ENCODE data around the gene HDAC6.
"Not testable (repeated sequence)": the region's sequence is repeated elsewhere in the genome, so short reads cannot be mapped to it uniquely, and the experiment has no call there.

The HDAC6 gene

DNA sequence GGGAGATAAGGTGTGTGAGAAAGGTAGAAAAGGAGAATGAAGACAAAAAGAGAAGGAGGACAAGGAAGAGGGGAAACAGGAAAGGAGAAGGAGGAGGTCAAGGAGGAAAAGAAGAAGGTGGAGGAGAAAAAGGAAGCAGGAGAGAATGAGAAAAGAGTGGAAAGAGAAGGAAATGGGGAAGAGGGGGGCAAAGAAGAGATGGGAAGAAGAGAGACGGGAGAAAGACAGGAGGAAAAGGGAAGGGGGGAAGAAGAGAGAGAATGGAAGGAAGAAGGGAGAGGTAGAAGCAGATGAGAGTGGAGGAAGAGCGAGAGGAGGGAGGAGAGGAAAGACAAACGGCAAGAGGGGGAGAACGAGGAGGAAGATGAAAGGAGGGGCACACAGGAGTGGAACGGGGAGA lies 11.4 kb upstream of the HDAC6 start:
- DNase-seq: no peak

GRCh38 chrX:48791063-48791820 lies 10.6 kb upstream of the HDAC6 start:
- DNase-seq: no peak

GRCh38 chrX:48792219-48792618 lies 9.6 kb upstream of the HDAC6 start:
- no peak for DNase-seq

GRCh38 chrX:48793935-48794334 lies 7.9 kb upstream of the HDAC6 start:
- DNase-seq: no peak

GRCh38 chrX:48794340-48794910 lies 7.4 kb upstream of the HDAC6 start:
- DNase-seq: no peak

- DNase-seq: no peak
Measured at GRCh38 chrX:48794911-48795515, 6.9 kb upstream of the HDAC6 start.

GRCh38 chrX:48798318-48798717 lies 3.5 kb upstream of the HDAC6 start:
- no peak for DNase-seq

- DNase-seq: no peak
Measured at GRCh38 chrX:48800574-48801279, 1.1 kb upstream of the HDAC6 start.

- peak; percentile 76 to 77 for DNase-seq
Measured at GRCh38 chrX:48802089-48802904, 430 bp downstream of the HDAC6 start.

DNA sequence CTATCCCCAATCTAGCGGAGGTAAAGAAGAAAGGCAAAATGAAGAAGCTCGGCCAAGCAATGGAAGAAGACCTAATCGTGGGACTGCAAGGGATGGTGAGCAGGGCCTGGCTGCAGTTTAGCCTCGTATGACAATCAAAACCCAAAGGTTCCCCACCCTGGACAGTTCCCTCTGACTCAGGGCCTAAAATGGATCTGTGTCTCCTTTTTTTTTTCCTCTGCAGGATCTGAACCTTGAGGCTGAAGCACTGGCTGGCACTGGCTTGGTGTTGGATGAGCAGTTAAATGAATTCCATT lies 986 bp downstream of the HDAC6 start:
- DNase-seq: no peak

DNA sequence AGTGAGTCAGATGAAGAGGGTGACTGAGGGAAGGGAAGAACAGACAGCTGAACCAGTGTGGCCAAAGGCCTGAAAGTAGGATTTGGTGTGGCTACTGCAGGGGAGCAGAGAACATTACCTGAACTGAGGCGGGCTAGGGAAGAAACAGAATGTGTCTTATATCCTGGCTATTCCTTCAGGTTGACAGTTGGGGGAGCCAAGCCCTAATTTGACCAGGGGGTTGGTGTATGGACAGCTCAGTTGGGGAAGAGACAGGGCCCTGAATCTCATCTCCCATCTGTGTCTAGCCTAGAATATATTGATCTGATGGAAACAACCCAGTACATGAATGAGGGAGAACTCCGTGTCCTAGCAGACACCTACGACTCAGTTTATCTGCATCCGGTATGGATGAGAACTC lies 4.2 kb downstream of the HDAC6 start:
- DNase-seq: no peak

DNA sequence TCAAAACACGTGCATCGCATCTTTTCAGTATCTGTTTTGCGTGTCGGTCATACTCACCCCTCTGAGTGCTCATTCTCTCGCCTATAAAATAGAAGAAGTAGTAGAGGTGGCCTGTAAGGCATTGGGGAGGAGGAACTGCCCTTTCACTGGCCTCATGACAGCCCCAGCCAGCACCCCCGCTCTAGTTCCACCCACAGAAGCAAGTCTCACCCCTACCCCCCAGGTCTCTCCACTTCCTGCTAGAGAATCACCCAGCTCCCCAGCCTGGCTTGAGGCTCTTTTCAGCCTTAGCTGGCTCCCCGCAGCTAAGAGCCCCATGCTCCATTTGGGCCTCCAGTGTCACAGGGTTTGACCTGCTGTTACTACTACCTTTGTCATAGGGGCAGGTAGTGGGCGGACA lies 11.8 kb downstream of the HDAC6 start:
- no peak for DNase-seq

GRCh38 chrX:48814722-48815121 lies 12.9 kb downstream of the HDAC6 start:
- no peak for DNase-seq

DNA sequence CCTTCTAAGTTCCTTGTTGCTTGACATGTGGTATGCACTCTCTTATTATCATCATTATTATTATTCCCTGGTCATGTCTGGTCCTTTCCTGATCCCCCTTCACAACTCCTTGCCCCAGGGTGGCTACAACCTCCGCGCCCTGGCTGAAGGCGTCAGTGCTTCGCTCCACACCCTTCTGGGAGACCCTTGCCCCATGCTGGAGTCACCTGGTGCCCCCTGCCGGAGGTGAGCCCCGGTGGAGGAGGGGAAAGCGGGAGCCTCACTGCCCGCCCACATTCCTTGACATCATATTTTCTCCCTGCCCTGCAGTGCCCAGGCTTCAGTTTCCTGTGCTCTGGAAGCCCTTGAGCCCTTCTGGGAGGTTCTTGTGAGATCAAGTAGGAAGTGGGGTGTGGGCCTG lies 13.4 kb downstream of the HDAC6 start:
- DNase-seq: no peak

- no peak for DNase-seq
Measured at GRCh38 chrX:48816014-48816810, 14.3 kb downstream of the HDAC6 start.

- DNase-seq: no peak
Measured at GRCh38 chrX:48818098-48818497, 16.2 kb downstream of the HDAC6 start.

GRCh38 chrX:48818866-48819265 lies 17.0 kb downstream of the HDAC6 start:
- DNase-seq: no peak

DNA sequence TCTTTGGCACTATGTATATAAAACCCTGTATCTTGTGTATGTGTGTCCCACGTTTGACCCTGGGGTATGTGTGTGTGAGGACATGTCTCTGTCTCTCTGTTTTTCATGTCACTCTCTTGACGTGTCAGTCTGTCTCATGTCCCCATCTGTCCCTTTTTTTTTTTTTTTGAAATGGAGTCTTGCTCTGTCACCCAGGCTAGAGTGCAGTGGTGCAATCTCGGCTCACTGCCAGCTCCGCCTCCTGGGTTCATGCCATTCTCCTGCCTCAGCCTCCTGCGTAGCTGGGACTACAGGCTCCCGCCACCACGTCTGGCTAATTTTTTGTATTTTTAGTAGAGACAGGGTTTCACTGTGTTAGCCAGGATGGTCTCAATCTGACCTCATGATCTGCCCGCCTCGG lies 17.5 kb downstream of the HDAC6 start:
- not testable (repeated sequence) for DNase-seq

DNA sequence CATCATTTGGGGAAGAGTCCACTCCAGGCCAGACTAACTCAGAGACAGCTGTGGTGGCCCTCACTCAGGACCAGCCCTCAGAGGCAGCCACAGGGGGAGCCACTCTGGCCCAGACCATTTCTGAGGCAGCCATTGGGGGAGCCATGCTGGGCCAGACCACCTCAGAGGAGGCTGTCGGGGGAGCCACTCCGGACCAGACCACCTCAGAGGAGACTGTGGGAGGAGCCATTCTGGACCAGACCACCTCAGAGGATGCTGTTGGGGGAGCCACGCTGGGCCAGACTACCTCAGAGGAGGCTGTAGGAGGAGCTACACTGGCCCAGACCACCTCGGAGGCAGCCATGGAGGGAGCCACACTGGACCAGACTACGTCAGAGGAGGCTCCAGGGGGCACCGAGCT lies 21.2 kb downstream of the HDAC6 start:
- no peak for DNase-seq

DNA sequence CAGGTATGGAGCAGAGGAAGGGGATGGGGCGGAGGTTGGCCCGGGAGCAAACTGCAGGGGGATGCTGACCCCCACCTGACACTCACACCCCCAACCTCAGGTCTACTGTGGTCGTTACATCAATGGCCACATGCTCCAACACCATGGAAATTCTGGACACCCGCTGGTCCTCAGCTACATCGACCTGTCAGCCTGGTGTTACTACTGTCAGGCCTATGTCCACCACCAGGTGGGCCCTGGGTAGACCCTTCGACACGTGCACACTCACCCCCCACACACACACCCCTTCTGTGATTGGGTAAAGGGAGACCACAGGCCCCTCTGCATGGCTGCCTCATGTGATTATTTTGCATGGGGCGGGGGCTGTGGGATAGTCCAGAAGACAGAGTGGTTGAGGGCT lies 22.2 kb downstream of the HDAC6 start:
- DNase-seq: no peak

GRCh38 chrX:48826135-48826875 lies 24.4 kb downstream of the HDAC6 start, which contains the start of gene ERAS:
Gene ERAS, plus strand, starts transcription at chrX:48826513. Its CDS starts 2,611 bp downstream, at chrX:48829124.
- DNase-seq: peak in 1 of 2 donors; percentile 22

All from CD4-positive, alpha-beta T cell treated with Interferon alpha-2 for 1 hour (primary cell).